Fibroblast of mammary gland (primary cell): Measurements from ENCODE around the gene BBS5.
A peak's percentile ranks its signal among the peaks of the same experiment; 100 is the strongest.

Source experiments
- DNase-seq: peaks from one replicate; pipeline ENCODE4 v3.0.0-alpha.2; 2010; ENCODE audit warnings: low read depth
- H3K4me3 ChIP-seq: 2 replicates; pipeline ENCODE4 v1.5.1; 2011; ENCODE audit warnings: low read depth, mild to moderate bottlenecking, low read length, moderate library complexity; ENCODE audit not compliant: control insufficient read depth
- CTCF ChIP-seq: conservative IDR thresholded peaks from 2 replicates; pipeline ENCODE4 v1.5.1; 2011; ENCODE audit warnings: low read depth, low read length, inconsistent platforms; ENCODE audit not compliant: control insufficient read depth, insufficient read depth

Gene BBS5

GRCh38 chr2:169469952-169470572 is 9.2 kb upstream of the BBS5 start:
- no peak for TF ChIP-seq CTCF
- no peak overlapping the region for H3K4me3 ChIP-seq
- no peak for DNase-seq

GRCh38 chr2:169472249-169472648 is 7.0 kb upstream of the BBS5 start:
- DNase-seq, result peak; percentile 7
- TF ChIP-seq CTCF, result no peak
- H3K4me3 ChIP-seq, result no peak overlapping the region

GRCh38 chr2:169476459-169476858 is 2.8 kb upstream of the BBS5 start:
- TF ChIP-seq CTCF, result no peak
- peak; percentile 73 for DNase-seq
- no peak overlapping the region for H3K4me3 ChIP-seq

GRCh38 chr2:169478339-169478738 is 955 bp upstream of the BBS5 start:
- peak; percentile 75 for DNase-seq
- TF ChIP-seq CTCF, result no peak
- no peak overlapping the region for H3K4me3 ChIP-seq

- peak overlapping the region; percentile 82 for H3K4me3 ChIP-seq
- TF ChIP-seq CTCF, result no peak
- DNase-seq, result no peak
These were observed 493 bp upstream of the BBS5 start for GRCh38 chr2:169478745-169479256.

GRCh38 chr2:169480079-169480465 is 778 bp downstream of the BBS5 start:
- DNase-seq, result peak; percentile 25
- no peak for TF ChIP-seq CTCF
- peak overlapping the region; percentile 82 for H3K4me3 ChIP-seq
